Measurements from ENCODE around the gene ATP2C1.

ATP2C1 gene

DNA sequence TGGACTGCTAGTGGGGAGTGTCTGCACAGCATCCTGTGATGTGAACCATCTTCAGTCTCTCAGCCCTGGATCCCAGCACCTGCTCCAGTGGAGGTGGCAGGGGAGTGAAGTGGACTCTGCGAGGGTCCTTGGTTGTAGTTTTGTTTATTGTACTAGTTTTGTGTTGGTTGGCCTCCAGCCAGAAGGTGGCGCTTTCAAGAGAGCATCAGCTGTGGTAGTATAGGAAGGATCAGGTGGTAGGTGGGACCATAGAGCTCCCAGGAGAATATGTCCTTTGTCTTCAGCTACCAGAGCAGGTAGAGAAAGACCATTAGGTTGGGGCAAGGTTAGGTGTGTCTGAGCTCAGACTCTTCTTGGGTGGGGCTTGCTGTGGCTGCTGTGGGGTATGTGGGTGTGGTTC is 153.7 kb downstream of the ATP2C1 start:
- DNase-seq (ENCODE audit: low spot score) = no peak

DNA sequence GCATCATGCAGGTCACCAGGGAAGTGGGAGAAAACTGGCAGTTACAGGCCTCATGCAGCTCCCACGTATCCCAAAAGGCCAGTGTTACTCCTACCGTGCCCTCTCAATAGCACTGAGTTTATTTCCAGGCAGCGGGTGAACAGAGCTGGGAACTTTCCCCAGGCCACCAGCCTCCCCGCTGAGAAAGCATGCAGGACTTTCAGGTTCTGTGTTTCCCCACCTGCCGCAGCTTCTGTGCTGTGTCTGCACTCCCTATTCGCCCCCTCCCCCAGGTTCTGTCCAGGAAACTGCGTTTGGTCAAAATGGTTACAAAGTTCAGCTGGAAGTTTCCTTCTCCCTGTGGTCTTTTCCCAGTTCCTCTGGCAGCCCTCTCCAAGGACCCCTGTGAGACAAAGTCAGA is 154.1 kb downstream of the ATP2C1 start:
- no peak for DNase-seq (ENCODE audit: low spot score)

GRCh38 chr3:131050001-131050400 is 156.1 kb downstream of the ATP2C1 start:
- no peak for DNase-seq (ENCODE audit: low spot score)

GRCh38 chr3:131053043-131053859 is 159.4 kb downstream of the ATP2C1 start:
- DNase-seq (ENCODE audit: low spot score) = no peak
